NCI-H1105 (cell line): ENCODE results near the gene ELL.

Experiments
- DNase-seq: peaks from one replicate; lab custom pipeline; 2025; lab: John Stamatoyannopoulos, UW

The ELL gene

GRCh38 chr19:18469069-18469846 is 52.6 kb downstream of the ELL start:
- DNase-seq = peak; percentile 42

GRCh38 chr19:18468517-18468916 is 53.4 kb downstream of the ELL start:
- DNase-seq = no peak

GRCh38 chr19:18467978-18468377 is 53.9 kb downstream of the ELL start:
- no peak for DNase-seq

GRCh38 chr19:18466354-18466753 is 55.5 kb downstream of the ELL start:
- no peak for DNase-seq

GRCh38 chr19:18465964-18466339 is 55.9 kb downstream of the ELL start:
- DNase-seq = no peak

- no peak for DNase-seq
Observed at GRCh38 chr19:18465214-18465963, 56.5 kb downstream of the ELL start.

GRCh38 chr19:18464646-18465045 is 57.2 kb downstream of the ELL start:
- DNase-seq = peak; percentile 74

GRCh38 chr19:18461471-18461870 is 60.4 kb downstream of the ELL start:
- no peak for DNase-seq

GRCh38 chr19:18460900-18461299 is 61.0 kb downstream of the ELL start:
- DNase-seq = no peak

GRCh38 chr19:18457483-18458331 is 64.2 kb downstream of the ELL start:
- no peak for DNase-seq

GRCh38 chr19:18456974-18457373 is 64.9 kb downstream of the ELL start:
- DNase-seq = no peak

GRCh38 chr19:18456279-18456678 is 65.6 kb downstream of the ELL start:
- DNase-seq = no peak

GRCh38 chr19:18453269-18454024 is 68.4 kb downstream of the ELL start:
- no peak for DNase-seq

- no peak for DNase-seq
Observed at GRCh38 chr19:18452386-18452785, 69.5 kb downstream of the ELL start.

- peak; percentile 53 for DNase-seq
Observed at GRCh38 chr19:18450931-18451836, 70.7 kb downstream of the ELL start.

- no peak for DNase-seq
Observed at GRCh38 chr19:18450021-18450930, 71.6 kb downstream of the ELL start.

GRCh38 chr19:18449552-18449951 is 72.3 kb downstream of the ELL start:
- no peak for DNase-seq

- DNase-seq = no peak
Observed at GRCh38 chr19:18446811-18447359, 75.0 kb downstream of the ELL start.

- DNase-seq = no peak
Observed at GRCh38 chr19:18446145-18446810, 75.6 kb downstream of the ELL start.
